Parathyroid adenoma (tissue), 2 donors: ENCODE results near the gene TMC2.
"Not testable (repeated sequence)": the region's sequence is repeated elsewhere in the genome, so short reads cannot be mapped to it uniquely, and the experiment has no call there.

Experiments
- H2AFZ ChIP-seq: fragments of 300-600 bp; sonication (generic); one replicate; pipeline ENCODE4 v1.7.0; 2017; ENCODE audit warnings: antibody characterized with exemption, mild to moderate bottlenecking
- H3K27ac ChIP-seq: fragments of 300-600 bp; sonication (generic); one replicate; pipeline ENCODE4 v1.7.0; 2017
- H3K27me3 ChIP-seq: fragments of 300-600 bp; sonication (generic); one replicate; pipeline ENCODE4 v1.7.0; 2017; ENCODE audit warnings: low read length; ENCODE audit not compliant: control insufficient read depth, insufficient read depth
- H3K36me3 ChIP-seq: fragments of 300-600 bp; sonication (generic); one replicate; pipeline ENCODE4 v1.7.0; 2017; ENCODE audit warnings: low read length; ENCODE audit not compliant: control insufficient read depth, insufficient read depth
- H3K4me1 ChIP-seq: fragments of 300-600 bp; sonication (generic); one replicate; pipeline ENCODE4 v1.7.0; 2017; ENCODE audit warnings: control low read depth
- H3K4me2 ChIP-seq: fragments of 300-600 bp; sonication (generic); one replicate; pipeline ENCODE4 v1.7.0; 2017; ENCODE audit warnings: low read length
- H3K4me3 ChIP-seq: fragments of 300-600 bp; sonication (generic); one replicate; pipeline ENCODE4 v1.7.0; 2017; ENCODE audit warnings: low read depth, low read length
- H3K79me2 ChIP-seq: fragments of 300-600 bp; sonication (generic); one replicate; pipeline ENCODE4 v1.7.0; 2017; ENCODE audit warnings: control low read depth
- H3K9ac ChIP-seq: fragments of 300-600 bp; sonication (generic); one replicate; pipeline ENCODE4 v1.7.0; 2017; ENCODE audit warnings: mild to moderate bottlenecking
- H3K9me3 ChIP-seq: fragments of 300-600 bp; sonication (generic); one replicate; pipeline ENCODE4 v1.7.0; 2017; ENCODE audit warnings: low read length; ENCODE audit not compliant: control insufficient read depth
- TF ChIP-seq, protein P1 (sequence below): fragments of 300-600 bp; sonication (generic); IDR thresholded peaks from one replicate; pipeline ENCODE4 v1.7.0; 2017; ENCODE audit warnings: antibody characterized with exemption, mild to moderate bottlenecking
- donor health status: primary hyperparathyroidism.

Gene TMC2

GRCh38 chr20:2671977-2672376, 135.6 kb downstream of the TMC2 start:
- Histone ChIP-seq H3K4me2 (no peak overlapping the region), H3K4me1 (no peaks in the 10 kb centered on the region), H3K36me3 (no peaks in the 10 kb centered on the region), H3K4me3 (no peak overlapping the region), H3K27ac (no peak overlapping the region), H2AFZ (no peak overlapping the region), H3K9ac (no peak overlapping the region), H3K9me3 (no peaks in the 10 kb centered on the region), H3K79me2 (no peaks in the 10 kb centered on the region), H3K27me3 (no peaks in the 10 kb centered on the region)
- TF ChIP-seq, protein P1, sequence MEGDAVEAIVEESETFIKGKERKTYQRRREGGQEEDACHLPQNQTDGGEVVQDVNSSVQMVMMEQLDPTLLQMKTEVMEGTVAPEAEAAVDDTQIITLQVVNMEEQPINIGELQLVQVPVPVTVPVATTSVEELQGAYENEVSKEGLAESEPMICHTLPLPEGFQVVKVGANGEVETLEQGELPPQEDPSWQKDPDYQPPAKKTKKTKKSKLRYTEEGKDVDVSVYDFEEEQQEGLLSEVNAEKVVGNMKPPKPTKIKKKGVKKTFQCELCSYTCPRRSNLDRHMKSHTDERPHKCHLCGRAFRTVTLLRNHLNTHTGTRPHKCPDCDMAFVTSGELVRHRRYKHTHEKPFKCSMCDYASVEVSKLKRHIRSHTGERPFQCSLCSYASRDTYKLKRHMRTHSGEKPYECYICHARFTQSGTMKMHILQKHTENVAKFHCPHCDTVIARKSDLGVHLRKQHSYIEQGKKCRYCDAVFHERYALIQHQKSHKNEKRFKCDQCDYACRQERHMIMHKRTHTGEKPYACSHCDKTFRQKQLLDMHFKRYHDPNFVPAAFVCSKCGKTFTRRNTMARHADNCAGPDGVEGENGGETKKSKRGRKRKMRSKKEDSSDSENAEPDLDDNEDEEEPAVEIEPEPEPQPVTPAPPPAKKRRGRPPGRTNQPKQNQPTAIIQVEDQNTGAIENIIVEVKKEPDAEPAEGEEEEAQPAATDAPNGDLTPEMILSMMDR = no peak

DNA sequence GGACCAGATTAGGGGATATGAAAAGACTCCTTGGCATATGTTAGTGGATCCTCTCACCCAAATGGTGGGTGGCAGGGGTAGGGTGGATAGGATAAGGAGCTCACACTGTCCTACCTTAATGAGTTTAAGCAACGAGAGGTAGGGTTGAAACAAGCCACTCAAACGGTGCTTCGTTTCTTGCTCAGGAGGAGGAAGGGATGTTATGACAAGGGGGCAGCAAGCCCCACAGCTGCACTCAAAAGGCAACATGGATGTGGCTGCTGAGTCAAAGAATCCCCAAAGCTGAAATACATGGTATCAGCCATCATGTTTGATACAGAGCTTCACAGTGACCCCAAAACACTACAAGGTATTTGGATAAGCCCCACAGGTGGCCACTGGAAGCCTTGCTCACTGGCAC, 136.1 kb downstream of the TMC2 start:
- no peaks in the 10 kb centered on the region for H3K36me3 ChIP-seq
- no peak overlapping the region for H2AFZ ChIP-seq
- no peak overlapping the region for H3K27ac ChIP-seq
- H3K9ac ChIP-seq = no peak overlapping the region
- TF ChIP-seq, protein P1 = no peak
- no peaks in the 10 kb centered on the region for H3K9me3 ChIP-seq
- H3K4me2 ChIP-seq = no peak overlapping the region
- no peaks in the 10 kb centered on the region for H3K79me2 ChIP-seq
- no peak overlapping the region for H3K4me3 ChIP-seq
- no peaks in the 10 kb centered on the region for H3K4me1 ChIP-seq
- no peaks in the 10 kb centered on the region for H3K27me3 ChIP-seq

- Histone ChIP-seq H3K4me1 (no peaks in the 10 kb centered on the region), H3K27me3 (no peaks in the 10 kb centered on the region), H3K9me3 (no peaks in the 10 kb centered on the region), H3K27ac (no peak overlapping the region), H2AFZ (no peak overlapping the region), H3K36me3 (no peaks in the 10 kb centered on the region), H3K4me3 (no peak overlapping the region), H3K9ac (no peak overlapping the region), H3K79me2 (no peaks in the 10 kb centered on the region), H3K4me2 (no peak overlapping the region)
- TF ChIP-seq, protein P1 = no peak
Observed at GRCh38 chr20:2673453-2673852, 137.1 kb downstream of the TMC2 start.

DNA sequence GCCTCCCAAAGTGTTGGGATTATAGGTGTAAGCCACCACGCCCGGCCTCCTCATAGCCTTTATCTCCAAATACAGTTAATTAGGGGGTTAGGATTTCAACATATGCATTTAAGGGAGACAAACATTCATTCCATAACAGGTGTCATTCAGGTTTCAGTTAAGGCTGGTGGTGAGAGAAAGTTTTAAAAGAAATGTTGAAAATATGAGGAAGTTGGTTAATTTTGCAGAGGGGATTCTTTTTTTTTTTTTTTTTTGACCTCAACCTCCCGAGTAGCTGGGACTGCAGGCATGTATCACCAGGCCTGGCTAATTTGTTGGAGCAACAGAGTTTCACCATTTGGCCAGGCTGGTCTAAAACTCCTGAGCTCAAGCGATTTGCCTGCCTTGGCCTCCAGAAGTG, 143.7 kb downstream of the TMC2 start:
- H3K4me2 ChIP-seq = no peak overlapping the region

GRCh38 chr20:2682040-2682439, 145.7 kb downstream of the TMC2 start:
- H3K4me1 ChIP-seq, H3K9me3 ChIP-seq, H2AFZ ChIP-seq, H3K4me3 ChIP-seq, H3K79me2 ChIP-seq, H3K27ac ChIP-seq, H3K9ac ChIP-seq, H3K4me2 ChIP-seq, H3K27me3 ChIP-seq, H3K36me3 ChIP-seq: not testable (repeated sequence)

More for the DNA sequence above, 143.7 kb downstream of the TMC2 start:
- Histone ChIP-seq H3K27ac (no peak overlapping the region), H3K36me3 (no peaks in the 10 kb centered on the region), H3K4me1 (no peaks in the 10 kb centered on the region), H2AFZ (no peak overlapping the region), H3K9me3 (no peaks in the 10 kb centered on the region), H3K79me2 (no peaks in the 10 kb centered on the region), H3K9ac (no peak overlapping the region), H3K27me3 (no peaks in the 10 kb centered on the region), H3K4me3 (no peak overlapping the region)
- TF ChIP-seq, protein P1 = no peak

GRCh38 chr20:2684817-2685216, 148.4 kb downstream of the TMC2 start:
- H2AFZ ChIP-seq, H3K27ac ChIP-seq, H3K9ac ChIP-seq, H3K4me1 ChIP-seq, H3K4me3 ChIP-seq, H3K9me3 ChIP-seq, H3K27me3 ChIP-seq, H3K79me2 ChIP-seq, H3K4me2 ChIP-seq, H3K36me3 ChIP-seq: not testable (repeated sequence)
